SK-N-SH treated with all-trans-retinoic acid at 6 μM for 48 hours (cell line): ENCODE data around the gene DHX16.

Experiments
- ATAC-seq: fragments of 200-7000 bp; cut with Tn5 transposase; 3 replicates; pipeline ENCODE4 v1.9.1; 2020; ENCODE audit warnings: mild to moderate bottlenecking, moderate library complexity
- ARNTL ChIP-seq: fragments of 450-650 bp; formaldehyde crosslinking; IDR thresholded peaks from 2 replicates; pipeline ENCODE4 v1.5.0; 2020; ENCODE audit warnings: low read depth, mild to moderate bottlenecking, moderate library complexity, borderline replicate concordance
- BACH2 ChIP-seq: fragments of 250-450 bp; sonication (Bioruptor Pico); IDR thresholded peaks from 2 replicates; pipeline ENCODE4 v1.9.0; 2021; ENCODE audit warnings: mild to moderate bottlenecking, borderline replicate concordance
- CREB5 ChIP-seq: fragments of 250-450 bp; sonication (Bioruptor Pico); IDR thresholded peaks from 2 replicates; pipeline ENCODE4 v1.5.1; 2020; ENCODE audit warnings: low read depth, mild to moderate bottlenecking, moderate library complexity
- CSDC2 ChIP-seq: fragments of 250-450 bp; sonication (Bioruptor Pico); IDR thresholded peaks from 2 replicates; pipeline ENCODE4 v1.5.0; 2020; ENCODE audit warnings: mild to moderate bottlenecking, moderate library complexity
- CSRNP3 ChIP-seq: fragments of 250-450 bp; sonication (Bioruptor Pico); IDR thresholded peaks from 2 replicates; pipeline ENCODE4 v1.5.1; 2021; ENCODE audit warnings: mild to moderate bottlenecking, moderate library complexity
- GLIS3 ChIP-seq: fragments of 250-450 bp; sonication (Bioruptor Pico); IDR thresholded peaks from 2 replicates; pipeline ENCODE4 v1.5.0; 2020; ENCODE audit warnings: mild to moderate bottlenecking, moderate library complexity
- OSR1 ChIP-seq: fragments of 250-450 bp; sonication (Bioruptor Pico); IDR thresholded peaks from 2 replicates; pipeline ENCODE4 v1.8.0; 2022; ENCODE audit warnings: moderate library complexity, mild to moderate bottlenecking, inconsistent platforms
- POU6F1 ChIP-seq: fragments of 250-450 bp; sonication (Bioruptor Pico); IDR thresholded peaks from 2 replicates; pipeline ENCODE4 v1.8.0; 2021; ENCODE audit warnings: low read depth, mild to moderate bottlenecking, moderate library complexity, borderline replicate concordance
- PPARA ChIP-seq: fragments of 250-450 bp; sonication (Bioruptor Pico); IDR thresholded peaks from 2 replicates; pipeline ENCODE4 v1.5.0; 2020; ENCODE audit warnings: mild to moderate bottlenecking, borderline replicate concordance
- RARB ChIP-seq: fragments of 250-450 bp; sonication (Bioruptor Pico); IDR thresholded peaks from 2 replicates; pipeline ENCODE4 v1.8.0; 2021; ENCODE audit warnings: mild to moderate bottlenecking, moderate library complexity
- SNAI2 ChIP-seq: fragments of 250-450 bp; sonication (Bioruptor Pico); IDR thresholded peaks from 2 replicates; pipeline ENCODE4 v1.5.0; 2020; ENCODE audit warnings: mild to moderate bottlenecking, moderate library complexity
- TCF4 ChIP-seq: fragments of 250-450 bp; sonication (Bioruptor Pico); IDR thresholded peaks from 2 replicates; pipeline ENCODE4 v1.8.0; 2021; ENCODE audit warnings: mild to moderate bottlenecking, moderate library complexity, borderline replicate concordance
- TOX ChIP-seq: fragments of 250-450 bp; sonication (Bioruptor Pico); IDR thresholded peaks from 2 replicates; pipeline ENCODE4 v1.8.0; 2021; ENCODE audit warnings: mild to moderate bottlenecking, moderate library complexity, borderline replicate concordance
- TSHZ2 ChIP-seq: fragments of 250-450 bp; sonication (Bioruptor Pico); IDR thresholded peaks from 2 replicates; pipeline ENCODE4 v1.5.0; 2020; ENCODE audit warnings: mild to moderate bottlenecking, moderate library complexity
- ZC3H10 ChIP-seq: fragments of 250-450 bp; sonication (Bioruptor Pico); IDR thresholded peaks from 2 replicates; pipeline ENCODE4 v1.5.1; 2021; ENCODE audit warnings: mild to moderate bottlenecking, moderate library complexity
- ZFP3 ChIP-seq: fragments of 250-450 bp; sonication (Bioruptor Pico); IDR thresholded peaks from 2 replicates; pipeline ENCODE4 v1.5.0; 2020; ENCODE audit warnings: mild to moderate bottlenecking, moderate library complexity
- ZFP30 ChIP-seq: fragments of 450-650 bp; formaldehyde crosslinking; IDR thresholded peaks from 2 replicates; pipeline ENCODE4 v1.5.0; 2022; ENCODE audit warnings: mild to moderate bottlenecking, moderate library complexity
- ZNF565 ChIP-seq: fragments of 450-650 bp; formaldehyde crosslinking; conservative IDR thresholded peaks from 2 replicates; pipeline ENCODE4 v1.5.0; 2020; ENCODE audit warnings: low read depth, mild to moderate bottlenecking, moderate library complexity
- ZNF70 ChIP-seq: fragments of 450-650 bp; formaldehyde crosslinking; IDR thresholded peaks from 2 replicates; pipeline ENCODE4 v1.5.0; 2020; ENCODE audit warnings: mild to moderate bottlenecking, moderate library complexity
- ZNF8 ChIP-seq: fragments of 450-650 bp; formaldehyde crosslinking; IDR thresholded peaks from 2 replicates; pipeline ENCODE4 v1.5.0; 2020; ENCODE audit warnings: mild to moderate bottlenecking, moderate library complexity
- TF ChIP-seq, protein P1 (sequence below): fragments of 250-450 bp; sonication (Bioruptor Pico); IDR thresholded peaks from 2 replicates; pipeline ENCODE4 v1.8.0; 2020; ENCODE audit warnings: mild to moderate bottlenecking, moderate library complexity, borderline replicate concordance

DHX16 gene

GRCh38 chr6:30651143-30651542, 21.7 kb downstream of the DHX16 start:
- no peak for ATAC-seq
- no peak for TF ChIP-seq BACH2 (CRISPR knock-in tag)

DNA sequence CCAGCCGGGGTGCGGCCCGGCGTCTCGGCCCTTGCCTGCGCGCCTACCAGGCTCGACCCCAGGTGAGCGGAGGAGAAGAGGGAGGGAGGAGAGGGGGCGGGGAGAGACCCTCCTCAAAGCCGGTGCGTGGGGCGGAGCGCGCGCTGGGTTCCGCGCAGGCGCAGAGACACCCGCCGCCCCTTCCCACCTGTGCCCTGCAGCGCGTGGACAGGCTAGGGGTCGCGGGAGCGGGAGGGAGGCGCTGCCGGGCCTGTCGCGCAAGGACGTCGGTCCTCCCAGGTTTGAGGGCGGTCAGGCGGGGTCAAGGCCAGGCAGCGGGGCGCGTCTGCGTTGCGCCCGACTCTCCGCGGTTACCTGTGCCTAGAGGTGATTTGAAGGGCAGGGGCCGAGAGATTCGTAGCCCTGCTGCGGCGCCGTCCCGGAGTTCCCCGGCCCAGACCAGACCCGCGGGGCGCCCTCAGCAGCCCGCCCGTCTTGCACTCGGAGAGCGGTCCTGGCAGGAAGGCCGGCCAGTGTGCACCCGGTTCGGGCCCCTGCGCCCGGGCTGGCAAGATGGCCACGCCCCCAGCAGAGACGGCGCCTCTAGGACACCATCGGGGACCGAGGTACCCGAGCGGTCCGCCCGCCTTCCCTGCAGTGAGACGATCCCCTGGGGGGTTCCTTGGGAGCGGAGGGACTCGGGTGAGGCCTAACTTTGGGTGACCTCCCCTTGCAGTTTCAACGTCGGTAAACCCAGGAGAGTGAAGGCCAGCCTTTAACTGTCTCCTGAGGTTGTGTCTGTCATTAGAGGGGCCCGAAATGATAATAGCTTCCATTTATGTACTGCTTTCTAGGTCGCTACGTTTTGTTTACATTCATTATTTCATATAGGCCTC, 25.3 kb downstream of the DHX16 start:
- peak; percentile 89 for ATAC-seq
- TF ChIP-seq ZNF70 (no peak), ZFP30 (CRISPR knock-in tag) (0 out of 2 replicates have a peak, but pooled peaks have one; percentile 20)

DNA sequence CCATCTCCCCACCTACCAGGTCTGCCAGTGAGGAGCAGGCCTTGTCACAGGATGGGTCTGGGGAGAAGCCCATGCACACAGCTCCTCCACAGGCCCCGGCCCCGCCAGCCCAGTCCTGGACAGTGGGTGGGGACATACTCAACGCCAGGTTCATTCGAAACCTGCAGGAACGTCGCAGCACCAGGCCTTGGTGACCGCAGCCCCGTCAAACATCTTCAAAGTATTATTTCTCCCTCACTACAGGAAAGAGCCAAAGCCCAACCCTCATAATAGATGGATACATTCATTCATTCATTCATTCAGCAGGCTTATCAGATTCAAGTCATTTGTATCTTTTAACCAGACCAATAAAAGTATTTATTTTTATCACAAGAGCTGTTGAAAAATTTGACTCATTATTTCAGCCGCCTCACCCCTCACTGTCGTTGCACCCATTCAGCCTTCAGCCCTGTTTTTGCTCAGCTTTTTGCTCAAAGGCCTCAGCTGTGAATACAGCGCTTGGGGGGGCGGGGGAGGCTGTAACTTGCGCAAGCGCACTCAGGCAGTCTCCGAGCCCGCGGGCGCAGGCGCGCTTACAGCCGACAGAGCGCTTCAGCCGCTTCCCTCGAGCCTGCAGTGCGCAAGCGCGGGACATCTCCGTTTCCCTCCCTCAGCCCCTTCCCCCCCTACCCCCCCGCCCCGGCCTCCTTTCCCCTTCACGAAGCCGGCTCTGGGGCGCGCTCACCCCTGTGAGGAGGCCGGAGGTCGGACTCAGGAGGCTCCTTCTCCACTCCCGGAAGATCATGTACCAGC, 26.2 kb downstream of the DHX16 start, which contains the start of gene C6orf136:
TSS of gene C6orf136 (plus strand) at position 684 of the 792 bp plus-strand sequence. CDS start at position 783, 99 bp downstream.
- ATAC-seq: peak; percentile 82
- TF ChIP-seq ZFP3: no peak
- TF ChIP-seq, protein P1, sequence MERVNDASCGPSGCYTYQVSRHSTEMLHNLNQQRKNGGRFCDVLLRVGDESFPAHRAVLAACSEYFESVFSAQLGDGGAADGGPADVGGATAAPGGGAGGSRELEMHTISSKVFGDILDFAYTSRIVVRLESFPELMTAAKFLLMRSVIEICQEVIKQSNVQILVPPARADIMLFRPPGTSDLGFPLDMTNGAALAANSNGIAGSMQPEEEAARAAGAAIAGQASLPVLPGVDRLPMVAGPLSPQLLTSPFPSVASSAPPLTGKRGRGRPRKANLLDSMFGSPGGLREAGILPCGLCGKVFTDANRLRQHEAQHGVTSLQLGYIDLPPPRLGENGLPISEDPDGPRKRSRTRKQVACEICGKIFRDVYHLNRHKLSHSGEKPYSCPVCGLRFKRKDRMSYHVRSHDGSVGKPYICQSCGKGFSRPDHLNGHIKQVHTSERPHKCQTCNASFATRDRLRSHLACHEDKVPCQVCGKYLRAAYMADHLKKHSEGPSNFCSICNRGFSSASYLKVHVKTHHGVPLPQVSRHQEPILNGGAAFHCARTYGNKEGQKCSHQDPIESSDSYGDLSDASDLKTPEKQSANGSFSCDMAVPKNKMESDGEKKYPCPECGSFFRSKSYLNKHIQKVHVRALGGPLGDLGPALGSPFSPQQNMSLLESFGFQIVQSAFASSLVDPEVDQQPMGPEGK (CRISPR knock-in tag): no peak
- TF ChIP-seq ZFP30 (CRISPR knock-in tag): no peak

- no peak for ATAC-seq
These were observed 26.8 kb downstream of the DHX16 start for GRCh38 chr6:30645989-30646388.

DNA sequence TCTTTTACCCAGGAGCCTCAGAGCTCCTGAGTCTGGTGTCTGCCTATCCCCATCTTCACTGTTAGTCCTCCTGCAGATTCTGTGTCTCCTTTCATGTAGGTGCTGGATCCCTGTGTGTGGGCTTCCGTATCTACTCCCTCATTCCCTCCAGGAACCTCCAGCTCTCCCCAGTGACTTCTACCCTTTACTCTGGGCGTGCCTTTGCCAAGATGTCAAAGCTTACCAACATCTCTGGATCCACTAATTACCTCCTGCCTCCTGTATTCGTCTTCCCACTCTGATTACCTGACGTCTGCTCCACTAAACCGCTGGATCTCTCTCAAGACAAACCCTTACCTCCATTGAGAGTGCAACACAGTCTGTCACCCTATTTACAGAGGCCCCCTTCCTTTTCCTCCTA, 28.0 kb downstream of the DHX16 start:
- no peak for ATAC-seq
- TF ChIP-seq CSRNP3 (CRISPR knock-in tag): no peak
- no peak for TF ChIP-seq PPARA (CRISPR knock-in tag)
- no peak for TF ChIP-seq TCF4 (CRISPR knock-in tag)
- no peak for TF ChIP-seq TOX
- no peak for TF ChIP-seq ZFP3
- TF ChIP-seq POU6F1 (CRISPR knock-in tag): no peak
- no peak for TF ChIP-seq TSHZ2 (CRISPR knock-in tag)
- no peak for TF ChIP-seq RARB (CRISPR knock-in tag)
- no peak for TF ChIP-seq SNAI2

More at GRCh38 chr6:30645989-30646388, 26.8 kb downstream of the DHX16 start:
- TF ChIP-seq ZFP30 (CRISPR knock-in tag) (no peak), ZNF8 (CRISPR knock-in tag) (no peak), PPARA (CRISPR knock-in tag) (no peak), RARB (CRISPR knock-in tag) (no peak), CSDC2 (CRISPR knock-in tag) (no peak), ZC3H10 (CRISPR knock-in tag) (no peak), OSR1 (CRISPR knock-in tag) (no peak), GLIS3 (CRISPR knock-in tag) (no peak), CREB5 (CRISPR knock-in tag) (no peak), ZNF565 (CRISPR knock-in tag) (no peak), ARNTL (no peak)
- TF ChIP-seq, protein P1 (CRISPR knock-in tag): no peak
